Stomach (tissue), 4 donors: Measurements from ENCODE around the gene KIF2A.

ENCODE experiments used
- POLR2A ChIP-seq, 4 donors: fragments of 450-650 bp; IDR thresholded peaks; one replicate each; pipeline ENCODE4 v1.6.1; 2016; ENCODE audit warnings: antibody characterized with exemption in 4 of 4, control low read depth in 2 of 4, mild to moderate bottlenecking in 1 of 4, moderate library complexity in 1 of 4
- TF ChIP-seq, protein P1 (sequence below), 7 experiments: fragments of 450-650 bp in 4 of 7; fragments of 200-600 bp in 3 of 7; sonication (generic) in 3 of 7; IDR thresholded peaks; one replicate each; pipeline ENCODE4 v1.5.1; 2016 to 2019; ENCODE audit warnings: antibody characterized with exemption in 7 of 7, control low read depth in 2 of 7, mild to moderate bottlenecking in 1 of 7

GRCh38 chr5:62299600-62299999 is 6.4 kb upstream of the KIF2A start:
- TF ChIP-seq, protein P1, sequence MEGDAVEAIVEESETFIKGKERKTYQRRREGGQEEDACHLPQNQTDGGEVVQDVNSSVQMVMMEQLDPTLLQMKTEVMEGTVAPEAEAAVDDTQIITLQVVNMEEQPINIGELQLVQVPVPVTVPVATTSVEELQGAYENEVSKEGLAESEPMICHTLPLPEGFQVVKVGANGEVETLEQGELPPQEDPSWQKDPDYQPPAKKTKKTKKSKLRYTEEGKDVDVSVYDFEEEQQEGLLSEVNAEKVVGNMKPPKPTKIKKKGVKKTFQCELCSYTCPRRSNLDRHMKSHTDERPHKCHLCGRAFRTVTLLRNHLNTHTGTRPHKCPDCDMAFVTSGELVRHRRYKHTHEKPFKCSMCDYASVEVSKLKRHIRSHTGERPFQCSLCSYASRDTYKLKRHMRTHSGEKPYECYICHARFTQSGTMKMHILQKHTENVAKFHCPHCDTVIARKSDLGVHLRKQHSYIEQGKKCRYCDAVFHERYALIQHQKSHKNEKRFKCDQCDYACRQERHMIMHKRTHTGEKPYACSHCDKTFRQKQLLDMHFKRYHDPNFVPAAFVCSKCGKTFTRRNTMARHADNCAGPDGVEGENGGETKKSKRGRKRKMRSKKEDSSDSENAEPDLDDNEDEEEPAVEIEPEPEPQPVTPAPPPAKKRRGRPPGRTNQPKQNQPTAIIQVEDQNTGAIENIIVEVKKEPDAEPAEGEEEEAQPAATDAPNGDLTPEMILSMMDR (IDR thresholded peaks at IDR 0.05) = no peak
- TF ChIP-seq POLR2A (IDR thresholded peaks at IDR 0.05) = no peak
